Smooth muscle cell (in vitro differentiated cells): ENCODE data around the gene LIMCH1. TPM values are rescaled to one million over a fixed set of nuclear protein-coding genes. Genes with fewer than 3 reads are reported as not detected.

Experiments
- DNase-seq: peaks from one replicate; lab custom pipeline; 2025; ENCODE audit not compliant: unreplicated experiment; lab: John Stamatoyannopoulos, UW
- H2AFZ ChIP-seq: fragments of 200-600 bp; sonication (generic); 2 replicates; pipeline ENCODE4 v1.6.0; 2016; ENCODE audit warnings: antibody characterized with exemption, low read depth, mild to moderate bottlenecking
- H3F3A ChIP-seq: fragments of 200-600 bp; sonication (generic); 2 replicates; pipeline ENCODE4 v1.6.0; 2017; ENCODE audit warnings: antibody characterized with exemption, low read depth
- H3K27ac ChIP-seq: fragments of 200-600 bp; sonication (generic); 2 replicates; pipeline ENCODE4 v1.5.1; 2016; ENCODE audit warnings: low read depth, mild to moderate bottlenecking
- H3K27me3 ChIP-seq: fragments of 200-600 bp; sonication (generic); 2 replicates; pipeline ENCODE4 v1.6.1; 2016; ENCODE audit warnings: low read depth, mild to moderate bottlenecking
- H3K36me3 ChIP-seq: fragments of 200-600 bp; sonication (generic); 2 replicates; pipeline ENCODE4 v1.5.1; 2016; ENCODE audit warnings: low read depth
- H3K4me1 ChIP-seq: fragments of 200-600 bp; sonication (generic); 2 replicates; pipeline ENCODE4 v1.5.1; 2016; ENCODE audit warnings: low read depth
- H3K4me2 ChIP-seq: fragments of 200-600 bp; sonication (generic); 2 replicates; pipeline ENCODE4 v1.6.0; 2016; ENCODE audit warnings: mild to moderate bottlenecking
- H3K4me3 ChIP-seq: fragments of 200-600 bp; sonication (generic); 2 replicates; pipeline ENCODE4 v1.5.1; 2016; ENCODE audit warnings: mild to moderate bottlenecking
- H3K79me2 ChIP-seq: fragments of 200-600 bp; sonication (generic); 2 replicates; pipeline ENCODE4 v1.6.0; 2016; ENCODE audit warnings: low read depth, mild to moderate bottlenecking
- H3K9ac ChIP-seq: fragments of 200-600 bp; sonication (generic); 2 replicates; pipeline ENCODE4 v1.6.0; 2016; ENCODE audit warnings: low read depth
- H3K9me3 ChIP-seq: fragments of 200-600 bp; sonication (generic); replicated peaks from 2 replicates; pipeline ENCODE4 v1.5.1; 2016; ENCODE audit warnings: low read depth
- H4K20me1 ChIP-seq: fragments of 200-600 bp; sonication (generic); 2 replicates; pipeline ENCODE4 v1.6.0; 2016; ENCODE audit warnings: low read depth
- WGBS: methylation state at CpG from one replicate; pipeline ENCODE4 v1.1.7; 2016; ENCODE audit warnings: low lambda C conversion rate; 5-methylcytosine and 5-hydroxymethylcytosine counted together
- polyA plus RNA-seq: library from polyadenylated mRNA; unstranded; fragments of >200 nt; fragmentation: Nextera tagmentation; extraction: Ambion mirVana; gene quantifications from 2 replicates; pipeline ENCODE4 v1.2.1, GENCODE V29; 2016
- total RNA-seq: library from RNA; depleted of rRNA; stranded (reverse); fragments of >200 nt; gene quantifications from 2 replicates; pipeline ENCODE4 v1.2.3, GENCODE V29; 2014
- TF ChIP-seq, protein P1 (sequence below): fragments of 200-600 bp; sonication (generic); IDR thresholded peaks from 2 replicates; pipeline ENCODE4 v1.5.1; 2017; ENCODE audit warnings: borderline replicate concordance, mild to moderate bottlenecking, antibody characterized with exemption; ENCODE audit not compliant: insufficient read depth, poor library complexity, severe bottlenecking

The LIMCH1 gene
- total and polyA plus RNA-seq, 2 experiments from 2014 or later: 2.6 to 7.6 TPM

DNA sequence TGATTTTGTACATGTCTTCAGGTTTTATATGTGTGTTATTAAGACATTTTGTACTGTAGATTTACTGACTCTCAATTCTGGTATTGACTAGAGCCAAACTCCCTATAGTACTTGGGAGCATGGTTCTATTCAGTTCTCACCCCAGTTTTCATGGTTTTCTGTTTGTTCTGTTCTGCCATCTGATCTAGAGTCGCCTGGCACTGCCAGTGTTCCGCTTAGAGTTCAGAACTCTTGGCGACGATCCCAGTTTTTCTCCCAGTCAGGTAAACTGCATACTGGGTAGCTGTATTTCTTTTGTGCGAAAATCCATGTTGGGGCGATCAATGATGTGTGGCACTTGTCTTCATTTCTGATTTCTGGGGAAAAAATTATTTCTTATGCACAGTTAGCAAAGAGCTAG lies 132.6 kb downstream of the LIMCH1 start:
- Histone ChIP-seq H3K27ac (no peak overlapping the region), H3K79me2 (no peaks in the 10 kb centered on the region), H3K4me1 (no peaks in the 10 kb centered on the region), H3K4me2 (no peak overlapping the region), H3F3A (no peaks in the 10 kb centered on the region), H3K4me3 (no peak overlapping the region), H2AFZ (no peak overlapping the region), H4K20me1 (no peaks in the 10 kb centered on the region), H3K36me3 (no peaks in the 10 kb centered on the region), H3K9ac (no peak overlapping the region), H3K27me3 (no peaks in the 10 kb centered on the region), H3K9me3 (no peaks in the 10 kb centered on the region)
- 97% methylated on average over 6 of the region's 6 CpGs for WGBS
- no peak for DNase-seq
- TF ChIP-seq, protein P1, sequence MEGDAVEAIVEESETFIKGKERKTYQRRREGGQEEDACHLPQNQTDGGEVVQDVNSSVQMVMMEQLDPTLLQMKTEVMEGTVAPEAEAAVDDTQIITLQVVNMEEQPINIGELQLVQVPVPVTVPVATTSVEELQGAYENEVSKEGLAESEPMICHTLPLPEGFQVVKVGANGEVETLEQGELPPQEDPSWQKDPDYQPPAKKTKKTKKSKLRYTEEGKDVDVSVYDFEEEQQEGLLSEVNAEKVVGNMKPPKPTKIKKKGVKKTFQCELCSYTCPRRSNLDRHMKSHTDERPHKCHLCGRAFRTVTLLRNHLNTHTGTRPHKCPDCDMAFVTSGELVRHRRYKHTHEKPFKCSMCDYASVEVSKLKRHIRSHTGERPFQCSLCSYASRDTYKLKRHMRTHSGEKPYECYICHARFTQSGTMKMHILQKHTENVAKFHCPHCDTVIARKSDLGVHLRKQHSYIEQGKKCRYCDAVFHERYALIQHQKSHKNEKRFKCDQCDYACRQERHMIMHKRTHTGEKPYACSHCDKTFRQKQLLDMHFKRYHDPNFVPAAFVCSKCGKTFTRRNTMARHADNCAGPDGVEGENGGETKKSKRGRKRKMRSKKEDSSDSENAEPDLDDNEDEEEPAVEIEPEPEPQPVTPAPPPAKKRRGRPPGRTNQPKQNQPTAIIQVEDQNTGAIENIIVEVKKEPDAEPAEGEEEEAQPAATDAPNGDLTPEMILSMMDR: no peak

DNA sequence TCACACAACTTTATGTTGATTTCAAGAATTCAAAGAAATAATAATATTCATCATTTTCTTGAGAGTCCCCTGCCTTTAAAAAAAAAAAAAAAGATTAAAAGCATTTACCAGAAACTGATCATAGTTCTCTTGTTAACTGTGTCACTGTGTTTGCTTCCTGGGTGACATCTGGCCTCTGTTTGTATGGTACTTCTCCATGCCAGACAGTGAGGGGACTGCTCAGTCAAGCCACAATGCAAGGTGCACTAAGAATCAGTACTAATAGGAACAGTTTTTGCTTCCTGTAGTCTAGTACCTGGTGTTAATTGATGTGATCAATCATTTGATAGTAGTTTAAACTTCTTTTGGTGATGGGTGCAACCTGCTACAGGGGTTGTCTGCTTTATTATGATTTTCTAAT lies 133.0 kb downstream of the LIMCH1 start:
- Histone ChIP-seq H3K27me3 (no peaks in the 10 kb centered on the region), H3K27ac (no peak overlapping the region), H3K4me1 (no peaks in the 10 kb centered on the region), H2AFZ (no peak overlapping the region), H3K36me3 (no peaks in the 10 kb centered on the region), H3K4me3 (no peak overlapping the region), H3K9ac (no peak overlapping the region), H3K79me2 (no peaks in the 10 kb centered on the region), H3K4me2 (no peak overlapping the region), H3K9me3 (no peaks in the 10 kb centered on the region), H4K20me1 (no peaks in the 10 kb centered on the region), H3F3A (no peaks in the 10 kb centered on the region)
- no peak for DNase-seq
- TF ChIP-seq, protein P1: no peak

DNA sequence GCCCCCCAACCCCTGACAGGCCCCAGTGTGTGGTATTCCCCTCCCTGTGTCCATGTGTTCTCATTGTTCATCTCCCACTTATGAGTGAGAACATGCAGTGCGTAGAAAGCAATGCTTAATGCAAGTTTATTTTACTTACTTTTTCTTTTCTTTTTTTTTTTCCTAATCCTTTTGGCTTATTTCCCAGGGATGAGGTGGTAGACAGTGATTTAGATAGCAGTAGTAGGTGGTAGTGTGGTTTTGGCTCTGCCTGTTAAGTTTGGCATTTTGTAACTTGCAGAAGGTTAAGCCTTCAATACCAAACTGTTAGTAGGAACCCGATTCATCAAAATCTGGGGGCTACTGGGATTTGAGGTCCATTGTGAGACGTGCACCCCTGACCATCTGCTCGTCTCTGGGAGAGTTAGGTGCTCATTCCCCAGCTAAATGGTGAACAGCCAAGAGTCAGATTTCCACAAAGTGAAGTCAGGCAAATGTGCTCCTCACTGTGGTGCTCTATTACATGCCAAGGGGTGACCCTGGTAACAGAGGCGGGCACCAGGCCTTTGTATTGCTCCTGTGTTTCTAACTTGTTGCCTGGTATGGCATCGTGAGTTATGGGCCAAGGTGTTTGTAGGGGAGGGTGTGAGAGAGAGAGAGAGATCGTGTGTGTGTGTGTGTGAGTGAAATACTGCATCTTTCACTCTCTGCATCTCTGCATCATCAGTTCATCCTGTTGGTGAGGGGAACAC lies 140.3 kb downstream of the LIMCH1 start:
- Histone ChIP-seq H3K4me2 (no peak overlapping the region), H3K4me1 (no peaks in the 10 kb centered on the region), H3K9ac (no peak overlapping the region), H3K27me3 (no peaks in the 10 kb centered on the region), H2AFZ (no peak overlapping the region), H3K27ac (no peak overlapping the region), H3K4me3 (no peak overlapping the region), H3K79me2 (no peaks in the 10 kb centered on the region), H3K36me3 (no peaks in the 10 kb centered on the region), H3F3A (no peaks in the 10 kb centered on the region), H3K9me3 (no peaks in the 10 kb centered on the region), H4K20me1 (no peaks in the 10 kb centered on the region)
- TF ChIP-seq, protein P1: no peak
- 75% methylated on average over 7 of the region's 7 CpGs for WGBS
- DNase-seq: no peak

DNA sequence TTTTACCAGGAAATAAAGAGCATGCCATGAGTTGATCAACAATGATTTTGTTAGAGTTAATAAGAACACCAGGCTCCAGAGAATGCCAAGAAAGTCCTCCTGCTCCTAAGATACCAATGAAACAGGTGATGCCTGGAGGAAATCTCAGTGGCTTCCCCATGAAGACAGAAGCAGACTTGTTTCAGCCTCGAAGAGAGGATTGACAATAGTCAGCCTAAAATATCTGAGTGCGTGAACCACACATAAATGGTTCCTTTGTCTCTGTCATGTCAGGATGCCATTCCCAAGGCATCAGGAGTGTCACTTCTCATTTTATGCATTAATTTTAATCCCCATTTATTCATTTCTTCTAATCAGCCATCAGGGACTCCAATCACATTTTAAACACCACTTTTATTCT lies 141.0 kb downstream of the LIMCH1 start:
- DNase-seq: no peak
- no peak overlapping the region for H3K27ac ChIP-seq
- H3F3A ChIP-seq: no peaks in the 10 kb centered on the region
- H3K9me3 ChIP-seq: no peaks in the 10 kb centered on the region
- TF ChIP-seq, protein P1: no peak
- no peaks in the 10 kb centered on the region for H3K79me2 ChIP-seq
- no peak overlapping the region for H3K4me2 ChIP-seq
- H2AFZ ChIP-seq: no peak overlapping the region
- no peak overlapping the region for H3K4me3 ChIP-seq
- H4K20me1 ChIP-seq: no peaks in the 10 kb centered on the region
- no peaks in the 10 kb centered on the region for H3K36me3 ChIP-seq
- H3K9ac ChIP-seq: no peak overlapping the region
- WGBS: 85% methylated on average over 2 of the region's 2 CpGs
- H3K4me1 ChIP-seq: no peaks in the 10 kb centered on the region
- H3K27me3 ChIP-seq: no peaks in the 10 kb centered on the region
